DOHH2 (cell line): Measurements from ENCODE around the gene BORCS8.

Experiments
- H3F3A ChIP-seq: fragments of 200-600 bp; sonication (generic), shearing (Covaris generic); 2 replicates; pipeline ENCODE4 v1.6.0; 2016; ENCODE audit warnings: antibody characterized with exemption, mild to moderate bottlenecking; ENCODE audit not compliant: control insufficient read depth, insufficient read depth
- H3K27ac ChIP-seq: fragments of 200-600 bp; sonication (generic); 2 replicates; pipeline ENCODE4 v1.5.1; 2014; ENCODE audit warnings: low read depth, mild to moderate bottlenecking, low read length, moderate library complexity
- H3K27me3 ChIP-seq: fragments of 200-600 bp; sonication (generic); 2 replicates; pipeline ENCODE4 v1.6.1; 2014; ENCODE audit warnings: mild to moderate bottlenecking, low read length, mixed read lengths; ENCODE audit not compliant: control insufficient read depth
- H3K36me3 ChIP-seq: fragments of 200-600 bp; sonication (generic); 2 replicates; pipeline ENCODE4 v1.6.1; 2014; ENCODE audit warnings: mild to moderate bottlenecking, low read length, moderate library complexity, mixed read lengths; ENCODE audit not compliant: control insufficient read depth
- H3K4me1 ChIP-seq: fragments of 200-600 bp; sonication (generic); 2 replicates; pipeline ENCODE4 v1.6.1; 2014; ENCODE audit warnings: mild to moderate bottlenecking, low read length, mixed read lengths; ENCODE audit not compliant: control insufficient read depth
- H3K4me2 ChIP-seq: fragments of 200-600 bp; sonication (generic); 2 replicates; pipeline ENCODE4 v1.6.0; 2014; ENCODE audit warnings: mild to moderate bottlenecking, low read length, moderate library complexity
- H3K4me3 ChIP-seq: fragments of 200-600 bp; sonication (generic); 2 replicates; pipeline ENCODE4 v1.5.1; 2014; ENCODE audit warnings: mild to moderate bottlenecking, low read length, mixed read lengths
- H3K79me2 ChIP-seq: fragments of 200-600 bp; sonication (generic); 2 replicates; pipeline ENCODE4 v1.6.1; 2014; ENCODE audit warnings: mild to moderate bottlenecking, low read length, mixed read lengths; ENCODE audit not compliant: control insufficient read depth
- H3K9me2 ChIP-seq: fragments of 200-600 bp; sonication (generic); replicated peaks from 2 replicates; pipeline ENCODE4 v1.6.1; 2014; ENCODE audit warnings: mild to moderate bottlenecking, low read length, mixed read lengths; ENCODE audit not compliant: control insufficient read depth
- H3K9me3 ChIP-seq: fragments of 200-600 bp; sonication (generic); 2 replicates; pipeline ENCODE4 v1.6.1; 2014; ENCODE audit warnings: antibody characterized with exemption, low read length, mixed read lengths; ENCODE audit not compliant: control insufficient read depth, insufficient read depth
- H4K20me1 ChIP-seq: fragments of 200-600 bp; sonication (generic); 2 replicates; pipeline ENCODE4 v1.6.0; 2014; ENCODE audit warnings: low read depth, mild to moderate bottlenecking, antibody characterized with exemption, low read length, moderate library complexity; ENCODE audit not compliant: control insufficient read depth, insufficient read depth
- CTCF ChIP-seq: fragments of 200-600 bp; sonication (generic); IDR thresholded peaks from one replicate; pipeline ENCODE4 v1.5.1; 2014; ENCODE audit warnings: antibody characterized with exemption, mild to moderate bottlenecking, low read depth, low read length; ENCODE audit not compliant: poor library complexity, severe bottlenecking
- EZH2phosphoT487 ChIP-seq: fragments of 200-600 bp; sonication (generic); IDR thresholded peaks from 2 replicates; pipeline ENCODE4 v1.6.1; 2017; ENCODE audit warnings: borderline replicate concordance, mild to moderate bottlenecking, antibody characterized with exemption, low read length, moderate library complexity, mixed read lengths

BORCS8 gene

GRCh38 chr19:19192078-19192882, at the start of gene BORCS8, which contains the start of gene RFXANK:
TSS of gene BORCS8 (minus strand) at chr19:19192152. CDS start at chr19:19192117, 35 bp downstream.
TSS of gene RFXANK (plus strand) at chr19:19192258. CDS start at chr19:19193947, 1,689 bp downstream.
- TF ChIP-seq EZH2phosphoT487 (no peak), CTCF (no peak)
- no peaks in the 10 kb centered on the region for H3K9me3 ChIP-seq
- H3K27ac ChIP-seq = peak within 1 kb of the TSS; percentile 89
- no peaks in the 10 kb centered on the region for H3F3A ChIP-seq
- peaks cover 29% of the 10 kb centered on the region for H3K4me1 ChIP-seq
- H3K27me3 ChIP-seq = no peaks in the 10 kb centered on the region
- H3K4me2 ChIP-seq = peak within 1 kb of the TSS; percentile 97
- H3K9me2 ChIP-seq = no peaks in the 10 kb centered on the region
- H3K4me3 ChIP-seq = peak within 1 kb of the TSS; percentile 95
- H3K36me3 ChIP-seq = peaks cover 39% of the 10 kb centered on the region
- peaks cover 59% of the 10 kb centered on the region for H3K79me2 ChIP-seq
- no peaks in the 10 kb centered on the region for H4K20me1 ChIP-seq

DNA sequence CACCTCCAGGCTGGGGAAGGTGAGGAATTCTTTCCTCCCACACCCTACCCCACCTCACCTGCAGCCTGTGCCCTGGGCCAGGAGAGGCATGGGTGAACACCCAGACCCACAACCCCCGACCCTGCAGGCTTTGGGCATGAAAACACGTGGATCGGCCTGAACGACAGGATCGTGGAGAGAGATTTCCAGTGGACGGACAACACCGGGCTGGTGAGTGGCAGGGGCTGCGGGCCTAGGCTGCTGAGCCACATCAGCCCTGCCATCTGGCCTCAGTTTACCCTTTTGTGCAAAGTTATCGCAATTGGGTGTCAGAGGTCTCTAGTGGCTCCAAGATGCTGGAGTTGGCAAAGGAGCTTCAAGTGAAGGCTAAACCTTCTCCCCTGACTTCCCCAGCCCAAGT, 48.5 kb upstream of the BORCS8 start:
- H3K4me1 ChIP-seq = no peaks in the 10 kb centered on the region
- no peak overlapping the region for H3K4me3 ChIP-seq
- no peaks in the 10 kb centered on the region for H3K9me2 ChIP-seq
- no peak overlapping the region for H3K4me2 ChIP-seq
- H3K9me3 ChIP-seq = no peaks in the 10 kb centered on the region
- H3K36me3 ChIP-seq = no peaks in the 10 kb centered on the region
- no peak overlapping the region for H3K27ac ChIP-seq
- no peaks in the 10 kb centered on the region for H3K27me3 ChIP-seq
- no peaks in the 10 kb centered on the region for H4K20me1 ChIP-seq
- H3F3A ChIP-seq = no peaks in the 10 kb centered on the region
- H3K79me2 ChIP-seq = no peaks in the 10 kb centered on the region
- no peak for TF ChIP-seq CTCF
- no peak for TF ChIP-seq EZH2phosphoT487

- no peaks in the 10 kb centered on the region for H3K4me1 ChIP-seq
- TF ChIP-seq EZH2phosphoT487 = no peak
- TF ChIP-seq CTCF = no peak
- H3F3A ChIP-seq = no peaks in the 10 kb centered on the region
- H3K36me3 ChIP-seq = no peaks in the 10 kb centered on the region
- H3K4me2 ChIP-seq = no peak overlapping the region
- no peaks in the 10 kb centered on the region for H4K20me1 ChIP-seq
- H3K27me3 ChIP-seq = no peaks in the 10 kb centered on the region
- H3K4me3 ChIP-seq = no peak overlapping the region
- no peaks in the 10 kb centered on the region for H3K9me2 ChIP-seq
- H3K79me2 ChIP-seq = no peaks in the 10 kb centered on the region
- peaks cover 3% of the 10 kb centered on the region for H3K9me3 ChIP-seq
- no peak overlapping the region for H3K27ac ChIP-seq
Observed at GRCh38 chr19:19239675-19240074, 47.7 kb upstream of the BORCS8 start.
